GM12878 (cell line): ENCODE results near the gene IRAK2. TPM values are rescaled to one million over a fixed set of nuclear protein-coding genes. Genes with fewer than 3 reads are reported as not detected.

Experiments used
- ATAC-seq: fragments of 200-7000 bp; cut with Tn5 transposase; 3 replicates; pipeline ENCODE4 v1.9.1; 2020; ENCODE audit warnings: mild to moderate bottlenecking, moderate library complexity
- BruUV-seq: library from RNA; stranded (reverse); fragments of 400-500 nt; replicated peaks from 2 replicates; lab custom pipeline; 2021; lab: Mats Ljungman, UMichigan
- CTCF ChIA-PET: fragments of 300-600 bp; sonication (Branson Sonifier 250); formaldehyde crosslinking; extraction: SDS; loops from one replicate; lab custom pipeline; 2021; ENCODE audit warnings: inconsistent platforms; lab: Yijun Ruan, JAX
- POLR2A ChIA-PET: fragments of 350-600 bp; formaldehyde crosslinking; extraction: SDS; loops from one replicate; lab custom pipeline; 2021; ENCODE audit warnings: inconsistent platforms; lab: Charles Lee
- RAD21 ChIA-PET: fragments of 300-600 bp; sonication (Branson Sonifier 250); formaldehyde crosslinking; loops from one replicate; lab custom pipeline; 2023; ENCODE audit warnings: antibody characterized with exemption; ENCODE audit not compliant: unreplicated experiment; lab: Charles Lee
- SMC1A ChIA-PET: fragments of 300-600 bp; sonication (Branson Sonifier 250); formaldehyde crosslinking; loops from one replicate; lab custom pipeline; 2023; ENCODE audit not compliant: unreplicated experiment, uncharacterized antibody; lab: Charles Lee
- DNase-seq: peaks from one replicate; pipeline ENCODE4 v3.0.0-alpha.2; 2011; ENCODE audit warnings: low read depth, low spot score
- FAIRE-seq: peaks from 3 replicates; lab custom pipeline; 2011; peaks lifted over from hg19 to GRCh38; lab: Jason Lieb, UNC
- H2AFZ ChIP-seq: 2 replicates; pipeline ENCODE4 v1.6.0; 2011; ENCODE audit warnings: low read depth, low read length, control low read depth; ENCODE audit not compliant: control insufficient read depth
- H3K27ac ChIP-seq: 2 replicates; pipeline ENCODE4 v1.5.1; 2011; ENCODE audit warnings: control low read depth; ENCODE audit not compliant: control insufficient read depth, insufficient read depth
- H3K27me3 ChIP-seq, 2 experiments: replicated peaks in 1 of 2; 2 replicates each; pipeline versions ENCODE4 v1.6.0 to v1.6.1; 2011; ENCODE audit warnings: low read length in 1 of 2; ENCODE audit not compliant: control insufficient read depth in 2 of 2, insufficient read depth in 2 of 2
- H3K36me3 ChIP-seq, 2 experiments: 2 replicates each; pipeline ENCODE4 v1.5.1; 2011; ENCODE audit warnings: low read length in 1 of 2; ENCODE audit not compliant: control insufficient read depth in 2 of 2, insufficient read depth in 2 of 2
- H3K4me1 ChIP-seq: 2 replicates; pipeline ENCODE4 v1.6.1; 2011; ENCODE audit warnings: mild to moderate bottlenecking, low read length, moderate library complexity, mixed read lengths; ENCODE audit not compliant: control insufficient read depth, insufficient read depth
- H3K4me2 ChIP-seq: 2 replicates; pipeline ENCODE4 v1.6.0; 2011; ENCODE audit warnings: control low read depth; ENCODE audit not compliant: control insufficient read depth, insufficient read depth
- H3K4me3 ChIP-seq: fragments of 200-600 bp; sonication (generic); 2 replicates; pipeline ENCODE4 v1.5.1; 2016
- H3K79me2 ChIP-seq: 2 replicates; pipeline ENCODE4 v1.6.0; 2011; ENCODE audit warnings: low read length; ENCODE audit not compliant: control insufficient read depth, insufficient read depth
- H3K9ac ChIP-seq: 2 replicates; pipeline ENCODE4 v1.8.0; 2011; ENCODE audit warnings: low read length, control low read depth, mixed read lengths; ENCODE audit not compliant: control insufficient read depth, insufficient read depth
- H3K9me3 ChIP-seq: replicated peaks from 3 replicates; pipeline ENCODE4 v1.5.1; 2011; ENCODE audit warnings: mild to moderate bottlenecking, low read length; ENCODE audit not compliant: control insufficient read depth, insufficient read depth
- H4K20me1 ChIP-seq: 2 replicates; pipeline ENCODE4 v1.6.0; 2011; ENCODE audit not compliant: control insufficient read depth, insufficient read depth
- HDAC2 ChIP-seq: fragments of 200-600 bp; sonication (generic); IDR thresholded peaks from 2 replicates; pipeline ENCODE4 v1.6.1; 2017
- WGBS: methylation state at CpG from one replicate; pipeline ENCODE4 v1.1.6; 2016; ENCODE audit warnings: low lambda C conversion rate; ENCODE audit not compliant: insufficient replicate concordance, insufficient coverage; ENCODE audit errors: missing lambda C conversion rate; 5-methylcytosine and 5-hydroxymethylcytosine counted together
- in situ Hi-C: fragments of 300-500 bp; cut with MboI; formaldehyde crosslinking; loops from 9 replicates; pipeline ENCODE4 v1.14.3; 2018; ENCODE audit warnings: mixed read lengths
- intact Hi-C: fragments of 100-400 bp; cut with micrococcal nuclease; formaldehyde crosslinking; loops from one replicate; pipeline ENCODE4 v1.14.2; 2022; ENCODE audit not compliant: unreplicated experiment
- polyA plus RNA-seq, 11 experiments: library from polyadenylated mRNA; depleted of rRNA in 4 of 11; unstranded in 6 of 11; stranded (reverse) in 5 of 11; fragments of >200 nt; fragmentation: Nextera tagmentation in 4 of 11; fragmentation: Illumina TruSeq in 1 of 11; extraction: Ambion mirVana in 4 of 11; extraction: Trizol in 1 of 11; gene quantifications; 1 replicate in 1 of 11; 2 replicates in 10 of 11; pipeline versions ENCODE4 v1.2.1 to v1.2.3, GENCODE V29; 2011 to 2016; ENCODE audit warnings: inconsistent platforms in 2 of 11, missing spikeins in 2 of 11, low read depth in 1 of 11
- total RNA-seq, 4 experiments: library from RNA; depleted of rRNA in 3 of 4; stranded (reverse); fragments of >200 nt in 3 of 4; fragmentation: Illumina TruSeq in 1 of 4; extraction: Trizol in 1 of 4; gene quantifications; 2 replicates each; pipeline versions ENCODE4 v1.2.1 to v1.2.3, GENCODE V29; 2013 to 2021
- TF ChIP-seq, protein P1 (sequence below): fragments of 450-650 bp; IDR thresholded peaks from 2 replicates; pipeline ENCODE4 v1.6.1; 2014; ENCODE audit warnings: mild to moderate bottlenecking
- TF ChIP-seq, protein P2 (sequence below), 3 experiments: IDR thresholded peaks in 2 of 3; conservative IDR thresholded peaks in 1 of 3; 2 replicates each; pipeline ENCODE4 v1.5.1; 2011; ENCODE audit warnings: low read depth in 3 of 3, low read length in 3 of 3, mild to moderate bottlenecking in 3 of 3, control low read depth in 2 of 3, moderate library complexity in 2 of 3, inconsistent platforms in 1 of 3, mixed read lengths in 1 of 3; ENCODE audit not compliant: control insufficient read depth in 2 of 3, insufficient read depth in 1 of 3; ENCODE audit errors: extremely low read depth in 1 of 3

IRAK2 gene
- total and polyA plus RNA-seq, 10 of the 15 experiments (the other 5 are each of a cell fraction or from before 2014, with no cell fraction given), result 0.48 to 5.7 (median 4.5) TPM

GRCh38 chr3:10170915-10171478 lies 6.3 kb downstream of the IRAK2 start:
- Histone ChIP-seq H3K27me3 (no peaks in the 10 kb centered on the region), H2AFZ (peak overlapping the region; percentile 61), H3K4me1 (peaks cover 18% of the 10 kb centered on the region), H3K4me2 (peak overlapping the region; percentile 54), H4K20me1 (no peaks in the 10 kb centered on the region), H3K9me3 (peaks cover 4% of the 10 kb centered on the region; the same call in 2 of the 3 replicates), H3K79me2 (no peaks in the 10 kb centered on the region; the same call in 1 of the 2 replicates), H3K9ac (peak overlapping the region; percentile 4; the same call in 1 of the 2 replicates), H3K27ac (no peak overlapping the region), H3K4me3 (no peak overlapping the region), H3K36me3 (no peaks in the 10 kb centered on the region)
- FAIRE-seq (peak; percentile 35), DNase-seq (no peak), ATAC-seq (peak; percentile 73)
- in situ Hi-C loops, result no loop called here
- TF ChIP-seq, protein P1, sequence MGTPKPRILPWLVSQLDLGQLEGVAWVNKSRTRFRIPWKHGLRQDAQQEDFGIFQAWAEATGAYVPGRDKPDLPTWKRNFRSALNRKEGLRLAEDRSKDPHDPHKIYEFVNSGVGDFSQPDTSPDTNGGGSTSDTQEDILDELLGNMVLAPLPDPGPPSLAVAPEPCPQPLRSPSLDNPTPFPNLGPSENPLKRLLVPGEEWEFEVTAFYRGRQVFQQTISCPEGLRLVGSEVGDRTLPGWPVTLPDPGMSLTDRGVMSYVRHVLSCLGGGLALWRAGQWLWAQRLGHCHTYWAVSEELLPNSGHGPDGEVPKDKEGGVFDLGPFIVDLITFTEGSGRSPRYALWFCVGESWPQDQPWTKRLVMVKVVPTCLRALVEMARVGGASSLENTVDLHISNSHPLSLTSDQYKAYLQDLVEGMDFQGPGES, result no peak
- TF ChIP-seq HDAC2, result no peak
- TF ChIP-seq, protein P2, sequence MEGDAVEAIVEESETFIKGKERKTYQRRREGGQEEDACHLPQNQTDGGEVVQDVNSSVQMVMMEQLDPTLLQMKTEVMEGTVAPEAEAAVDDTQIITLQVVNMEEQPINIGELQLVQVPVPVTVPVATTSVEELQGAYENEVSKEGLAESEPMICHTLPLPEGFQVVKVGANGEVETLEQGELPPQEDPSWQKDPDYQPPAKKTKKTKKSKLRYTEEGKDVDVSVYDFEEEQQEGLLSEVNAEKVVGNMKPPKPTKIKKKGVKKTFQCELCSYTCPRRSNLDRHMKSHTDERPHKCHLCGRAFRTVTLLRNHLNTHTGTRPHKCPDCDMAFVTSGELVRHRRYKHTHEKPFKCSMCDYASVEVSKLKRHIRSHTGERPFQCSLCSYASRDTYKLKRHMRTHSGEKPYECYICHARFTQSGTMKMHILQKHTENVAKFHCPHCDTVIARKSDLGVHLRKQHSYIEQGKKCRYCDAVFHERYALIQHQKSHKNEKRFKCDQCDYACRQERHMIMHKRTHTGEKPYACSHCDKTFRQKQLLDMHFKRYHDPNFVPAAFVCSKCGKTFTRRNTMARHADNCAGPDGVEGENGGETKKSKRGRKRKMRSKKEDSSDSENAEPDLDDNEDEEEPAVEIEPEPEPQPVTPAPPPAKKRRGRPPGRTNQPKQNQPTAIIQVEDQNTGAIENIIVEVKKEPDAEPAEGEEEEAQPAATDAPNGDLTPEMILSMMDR (IDR thresholded peaks at IDR 0.05 in 2 of 3, conservative IDR thresholded peaks at IDR 0.05 in 1 of 3; ENCODE audit: control insufficient read depth in 2 of 3, extremely low read depth in 1 of 3, insufficient read depth in 1 of 3, low read depth in 3 of 3, low read length in 3 of 3), result no peak
- ChIA-PET CTCF (interaction anchor here (1.1 to 1.4 kb wide), 3 partner anchors 14 to 55 kb away, joined by 3 to 5 read pairs (median 4); no protein-coding TSS in a partner anchor), RAD21 (interaction anchor here (0.9 kb wide), 1 partner anchor 21 kb away, joined by 3 read pairs; no protein-coding TSS in a partner anchor), POLR2A (interaction anchor here (1.0 kb wide), 2 partner anchors 10 to 28 kb away, joined by 3 read pairs; no protein-coding TSS in a partner anchor), SMC1A (interaction anchor here (0.8 to 1.2 kb wide), 6 partner anchors 8 to 52 kb away, joined by 3 to 5 read pairs (median 4); no protein-coding TSS in a partner anchor)
- no TSS peak for BruUV-seq
- 68% methylated on average over 13 of the region's 13 CpGs for WGBS
- intact Hi-C loops, result no loop called here
